Loucy (cell line): Measurements from ENCODE around the gene ATXN7L1.

ENCODE experiments used
- H2AFZ ChIP-seq: fragments of 200-600 bp; sonication (generic); 2 replicates; pipeline ENCODE4 v1.6.0; 2016; ENCODE audit warnings: antibody characterized with exemption, mild to moderate bottlenecking, low read length, moderate library complexity
- H3F3A ChIP-seq: fragments of 200-600 bp; 2 replicates; pipeline ENCODE4 v1.6.0; 2016; ENCODE audit warnings: antibody characterized with exemption, low read depth, mild to moderate bottlenecking
- H3K27me3 ChIP-seq: fragments of 200-600 bp; sonication (generic); 2 replicates; pipeline ENCODE4 v1.6.1; 2014; ENCODE audit warnings: low read length, mild to moderate bottlenecking; ENCODE audit not compliant: insufficient read depth, poor library complexity, severe bottlenecking
- H3K36me3 ChIP-seq: fragments of 200-600 bp; sonication (generic); 2 replicates; pipeline ENCODE4 v1.6.1; 2016; ENCODE audit warnings: low read length; ENCODE audit not compliant: insufficient read depth
- H3K4me1 ChIP-seq: fragments of 200-600 bp; sonication (generic); 2 replicates; pipeline ENCODE4 v1.5.1; 2014; ENCODE audit warnings: low read length, mild to moderate bottlenecking; ENCODE audit not compliant: insufficient read depth, poor library complexity, severe bottlenecking
- H3K4me2 ChIP-seq: fragments of 200-600 bp; sonication (generic); 2 replicates; pipeline ENCODE4 v1.6.0; 2014; ENCODE audit warnings: antibody characterized with exemption, low read length, low read depth, mild to moderate bottlenecking; ENCODE audit not compliant: poor library complexity, severe bottlenecking
- H3K4me3 ChIP-seq: fragments of 200-600 bp; sonication (generic); 2 replicates; pipeline ENCODE4 v1.5.1; 2014; ENCODE audit warnings: low read length, mild to moderate bottlenecking, mixed read lengths; ENCODE audit not compliant: poor library complexity, severe bottlenecking
- H3K79me2 ChIP-seq: fragments of 200-600 bp; sonication (generic); 2 replicates; pipeline ENCODE4 v1.6.1; 2014; ENCODE audit warnings: low read length; ENCODE audit not compliant: insufficient read depth
- H3K9ac ChIP-seq: fragments of 200-600 bp; sonication (generic); 2 replicates; pipeline ENCODE4 v1.6.0; 2014; ENCODE audit warnings: mild to moderate bottlenecking, low read depth, low read length, moderate library complexity; ENCODE audit not compliant: poor library complexity, severe bottlenecking
- H3K9me2 ChIP-seq: fragments of 200-600 bp; sonication (generic); replicated peaks from 2 replicates; pipeline ENCODE4 v1.6.1; 2016; ENCODE audit warnings: low read depth, low read length, mixed read lengths
- H3K9me3 ChIP-seq: fragments of 200-600 bp; sonication (generic); 2 replicates; pipeline ENCODE4 v1.6.1; 2014; ENCODE audit warnings: mild to moderate bottlenecking, antibody characterized with exemption, low read length, low read depth; ENCODE audit not compliant: insufficient read depth
- H4K20me1 ChIP-seq: fragments of 200-600 bp; sonication (generic); 2 replicates; pipeline ENCODE4 v1.6.0; 2014; ENCODE audit warnings: antibody characterized with exemption, low read length, mild to moderate bottlenecking; ENCODE audit not compliant: insufficient read depth, poor library complexity, severe bottlenecking
- EZH2phosphoT487 ChIP-seq: fragments of 200-600 bp; IDR thresholded peaks from 2 replicates; pipeline ENCODE4 v1.6.1; 2018; ENCODE audit warnings: antibody characterized with exemption, mild to moderate bottlenecking, moderate library complexity, borderline replicate concordance
- TF ChIP-seq, protein P1 (sequence below): fragments of 200-600 bp; sonication (generic); conservative IDR thresholded peaks from 2 replicates; pipeline ENCODE4 v1.5.1; 2014; ENCODE audit warnings: mild to moderate bottlenecking, antibody characterized with exemption, low read length

ATXN7L1 gene

DNA sequence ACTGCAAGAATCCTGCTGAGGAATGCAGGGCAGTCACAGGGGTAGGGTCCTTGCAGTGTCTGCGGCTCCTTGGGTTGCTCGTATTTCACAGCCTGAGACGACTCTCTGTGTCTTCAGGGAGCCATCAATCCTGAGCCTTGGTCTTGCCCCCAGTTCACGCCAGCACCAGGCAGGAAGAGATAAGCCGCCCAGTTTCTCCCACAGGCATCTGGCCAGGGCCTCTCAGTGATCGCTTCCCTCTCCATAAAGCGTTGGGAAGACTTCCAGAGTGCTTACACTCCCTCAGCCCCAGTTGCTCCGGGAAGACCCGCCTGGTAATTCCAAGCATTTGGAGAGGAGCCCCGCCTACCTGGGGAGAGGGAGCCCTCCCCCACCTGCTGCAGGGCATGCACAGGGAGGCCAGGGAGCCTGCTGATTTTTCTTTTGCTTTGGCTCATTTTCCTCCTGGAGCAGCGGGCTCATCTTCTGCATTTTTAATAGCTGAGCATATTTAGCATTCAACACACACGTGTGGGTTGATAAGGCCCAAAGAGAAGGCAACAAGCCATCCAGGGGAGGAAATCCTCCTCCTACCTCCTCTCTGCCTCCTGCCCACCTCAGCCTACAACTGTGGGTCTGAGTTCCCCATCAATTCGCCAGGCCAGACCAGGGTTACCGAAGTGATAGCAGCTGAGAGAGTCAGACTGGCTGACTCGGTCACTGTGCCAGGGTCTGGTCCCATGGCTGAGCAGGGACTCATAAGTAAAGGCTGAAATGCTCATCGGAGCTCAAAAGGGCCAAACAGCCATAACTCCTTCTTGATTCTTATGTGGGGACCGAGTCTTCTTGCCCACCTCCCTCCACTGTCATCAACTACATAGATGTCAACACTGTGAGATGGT lies 220.7 kb downstream of the ATXN7L1 start:
- Histone ChIP-seq H3K27me3 (no peaks in the 10 kb centered on the region), H3K9me2 (no peaks in the 10 kb centered on the region), H2AFZ (no peak overlapping the region), H3K9ac (no peak overlapping the region), H3K4me2 (no peak overlapping the region), H3K4me3 (no peak overlapping the region), H3K9me3 (no peaks in the 10 kb centered on the region), H4K20me1 (no peaks in the 10 kb centered on the region), H3K79me2 (no peaks in the 10 kb centered on the region), H3K4me1 (no peaks in the 10 kb centered on the region), H3F3A (no peaks in the 10 kb centered on the region), H3K36me3 (peaks cover under 1% of the 10 kb centered on the region; the same call in 1 of the 2 replicates)
- TF ChIP-seq, protein P1, sequence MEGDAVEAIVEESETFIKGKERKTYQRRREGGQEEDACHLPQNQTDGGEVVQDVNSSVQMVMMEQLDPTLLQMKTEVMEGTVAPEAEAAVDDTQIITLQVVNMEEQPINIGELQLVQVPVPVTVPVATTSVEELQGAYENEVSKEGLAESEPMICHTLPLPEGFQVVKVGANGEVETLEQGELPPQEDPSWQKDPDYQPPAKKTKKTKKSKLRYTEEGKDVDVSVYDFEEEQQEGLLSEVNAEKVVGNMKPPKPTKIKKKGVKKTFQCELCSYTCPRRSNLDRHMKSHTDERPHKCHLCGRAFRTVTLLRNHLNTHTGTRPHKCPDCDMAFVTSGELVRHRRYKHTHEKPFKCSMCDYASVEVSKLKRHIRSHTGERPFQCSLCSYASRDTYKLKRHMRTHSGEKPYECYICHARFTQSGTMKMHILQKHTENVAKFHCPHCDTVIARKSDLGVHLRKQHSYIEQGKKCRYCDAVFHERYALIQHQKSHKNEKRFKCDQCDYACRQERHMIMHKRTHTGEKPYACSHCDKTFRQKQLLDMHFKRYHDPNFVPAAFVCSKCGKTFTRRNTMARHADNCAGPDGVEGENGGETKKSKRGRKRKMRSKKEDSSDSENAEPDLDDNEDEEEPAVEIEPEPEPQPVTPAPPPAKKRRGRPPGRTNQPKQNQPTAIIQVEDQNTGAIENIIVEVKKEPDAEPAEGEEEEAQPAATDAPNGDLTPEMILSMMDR = no peak
- no peak for TF ChIP-seq EZH2phosphoT487

DNA sequence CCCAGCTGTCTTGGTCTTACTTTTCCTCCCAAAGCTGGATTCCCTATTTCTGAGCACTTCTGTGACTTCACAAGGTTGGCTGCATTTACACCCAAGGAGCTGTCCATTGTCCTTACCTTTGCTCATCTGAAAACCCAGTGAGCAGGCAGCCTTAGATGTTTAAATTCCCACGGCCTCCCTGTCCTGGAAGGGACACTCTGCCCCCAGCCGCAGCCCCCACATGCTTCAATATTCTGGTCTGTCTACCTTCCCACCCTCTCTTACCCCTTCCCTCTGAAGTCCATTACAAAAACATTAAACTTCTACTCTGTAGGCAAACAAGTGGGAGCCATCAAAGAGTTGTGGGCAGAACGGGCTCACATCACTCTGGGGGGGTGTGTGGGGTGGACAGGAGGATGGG lies 221.3 kb downstream of the ATXN7L1 start:
- Histone ChIP-seq H3K9me2 (no peaks in the 10 kb centered on the region), H3K4me2 (no peak overlapping the region), H3K9me3 (no peaks in the 10 kb centered on the region), H3F3A (no peaks in the 10 kb centered on the region), H3K9ac (no peak overlapping the region), H3K36me3 (no peaks in the 10 kb centered on the region), H4K20me1 (no peaks in the 10 kb centered on the region), H3K27me3 (no peaks in the 10 kb centered on the region), H3K4me1 (no peaks in the 10 kb centered on the region), H2AFZ (no peak overlapping the region), H3K79me2 (no peaks in the 10 kb centered on the region), H3K4me3 (no peak overlapping the region)
- TF ChIP-seq EZH2phosphoT487 = no peak
- TF ChIP-seq, protein P1 = no peak

DNA sequence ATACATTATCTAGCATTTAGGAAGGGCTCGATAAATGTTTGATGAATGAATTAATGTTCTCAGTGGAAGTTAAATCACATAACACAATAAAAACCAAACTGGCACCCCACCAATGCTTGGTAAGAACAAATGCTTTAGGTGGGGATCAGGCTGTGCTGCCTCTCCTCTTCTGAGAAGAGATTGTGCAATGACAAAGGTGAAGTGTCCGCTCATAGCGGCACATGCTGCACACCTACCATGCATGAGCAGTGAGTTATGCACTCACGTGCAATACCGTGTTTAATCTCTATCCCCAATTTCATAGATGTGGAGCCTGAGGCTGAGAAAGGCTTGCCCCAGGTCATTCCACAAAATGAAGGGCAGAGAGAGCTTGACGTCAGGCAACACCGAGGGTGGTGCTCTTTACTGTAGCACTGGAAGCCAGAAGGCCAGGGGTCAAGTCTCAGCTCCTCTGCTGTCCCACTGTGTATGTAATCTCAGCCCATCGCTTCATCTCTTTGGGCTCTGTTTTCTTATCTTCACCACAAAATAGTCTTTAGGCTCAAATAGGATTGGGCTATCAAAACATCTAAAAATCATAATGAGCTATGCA lies 222.2 kb downstream of the ATXN7L1 start:
- H2AFZ ChIP-seq = no peak overlapping the region

More for the DNA sequence above, 222.2 kb downstream of the ATXN7L1 start:
- H3K27me3 ChIP-seq = no peaks in the 10 kb centered on the region
- no peaks in the 10 kb centered on the region for H3K9me3 ChIP-seq
- H4K20me1 ChIP-seq = no peaks in the 10 kb centered on the region
- no peak overlapping the region for H3K9ac ChIP-seq
- H3K4me2 ChIP-seq = no peak overlapping the region
- no peak overlapping the region for H3K4me3 ChIP-seq
- H3K9me2 ChIP-seq = no peaks in the 10 kb centered on the region
- peaks cover under 1% of the 10 kb centered on the region for H3K4me1 ChIP-seq
- TF ChIP-seq EZH2phosphoT487 = no peak
- no peaks in the 10 kb centered on the region for H3K79me2 ChIP-seq
- H3F3A ChIP-seq = no peaks in the 10 kb centered on the region
- H3K36me3 ChIP-seq = no peaks in the 10 kb centered on the region
